ENCODE data around the gene PKD2L2.
A peak's percentile ranks its signal among the peaks of the same experiment; 100 is the strongest.

PKD2L2 gene

DNA sequence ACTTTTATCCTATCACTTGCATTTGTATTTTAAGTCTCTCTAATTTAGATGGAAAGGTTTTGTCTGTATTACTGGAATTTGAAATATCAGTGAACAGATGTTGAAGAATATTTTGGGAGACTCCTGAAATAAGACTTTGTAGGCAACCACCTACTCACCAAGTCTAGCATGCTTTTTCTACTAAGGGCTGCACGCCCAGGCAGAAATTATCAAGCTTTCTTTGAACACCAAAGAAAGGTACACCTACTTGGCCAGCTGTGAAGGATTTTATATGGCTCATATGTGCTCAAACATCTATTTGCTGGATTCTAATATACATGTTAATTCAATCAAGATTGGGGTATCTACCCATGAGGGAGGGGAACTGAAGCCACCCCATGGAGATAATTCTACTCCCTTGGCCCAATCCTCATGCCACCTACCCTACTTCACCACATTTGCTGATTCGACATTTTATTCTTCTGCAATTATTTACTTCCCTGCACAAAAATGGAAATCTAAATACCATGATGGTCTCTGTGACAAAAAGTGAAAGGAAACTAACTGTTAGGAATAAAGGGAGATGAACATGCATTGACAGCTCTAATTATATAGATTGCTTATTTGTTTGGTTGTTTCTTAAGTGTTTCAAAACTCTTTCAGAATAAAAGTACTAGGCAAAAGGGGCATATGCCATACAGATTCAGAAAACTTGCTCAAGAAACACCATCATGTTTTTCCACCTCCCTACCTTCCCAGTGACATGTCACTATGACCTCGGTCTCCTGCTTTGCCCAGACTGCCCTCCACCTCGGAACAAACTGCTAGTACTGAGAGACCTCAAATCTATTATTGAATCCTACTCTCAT, 22.5 kb upstream of the PKD2L2 start:
- TF ChIP-seq GATA1 (IDR thresholded peaks at IDR 0.05; ENCODE audit: low read depth, low read length) (no peak), POLR2A (IDR thresholded peaks at IDR 0.05; ENCODE audit: low read length) (no peak)
- DNase-seq, result no peak

DNA sequence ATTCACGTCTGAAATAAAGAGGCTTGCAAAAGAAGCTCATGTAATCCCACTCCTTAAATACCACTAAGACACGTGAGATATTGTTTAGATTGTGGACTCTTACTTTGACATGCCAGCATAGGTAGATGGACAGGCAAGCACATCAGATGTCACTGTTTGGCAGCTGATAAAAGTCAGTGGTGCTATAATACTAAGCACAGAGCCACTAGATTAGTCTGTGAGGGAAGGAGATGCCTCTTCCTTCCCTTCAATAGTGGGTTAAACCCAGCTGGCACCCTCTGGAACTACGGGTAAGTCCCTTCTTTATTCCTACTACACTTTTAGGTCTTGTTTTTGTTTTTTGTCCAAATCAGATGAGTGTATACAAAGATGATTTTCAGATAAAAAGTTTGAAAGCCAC, 21.6 kb upstream of the PKD2L2 start, which contains the start of gene MYOT:
Gene MYOT (plus strand): TSS at position 197 of the 400 bp plus-strand sequence. CDS start 2,792 bp downstream, outside the sequence.
- DNase-seq, result peak in 1 of 2 experiments; percentile 50
- TF ChIP-seq POLR2A (IDR thresholded peaks at IDR 0.05; ENCODE audit: low read length) (no peak), GATA1 (IDR thresholded peaks at IDR 0.05; ENCODE audit: low read depth, low read length) (no peak)

DNA sequence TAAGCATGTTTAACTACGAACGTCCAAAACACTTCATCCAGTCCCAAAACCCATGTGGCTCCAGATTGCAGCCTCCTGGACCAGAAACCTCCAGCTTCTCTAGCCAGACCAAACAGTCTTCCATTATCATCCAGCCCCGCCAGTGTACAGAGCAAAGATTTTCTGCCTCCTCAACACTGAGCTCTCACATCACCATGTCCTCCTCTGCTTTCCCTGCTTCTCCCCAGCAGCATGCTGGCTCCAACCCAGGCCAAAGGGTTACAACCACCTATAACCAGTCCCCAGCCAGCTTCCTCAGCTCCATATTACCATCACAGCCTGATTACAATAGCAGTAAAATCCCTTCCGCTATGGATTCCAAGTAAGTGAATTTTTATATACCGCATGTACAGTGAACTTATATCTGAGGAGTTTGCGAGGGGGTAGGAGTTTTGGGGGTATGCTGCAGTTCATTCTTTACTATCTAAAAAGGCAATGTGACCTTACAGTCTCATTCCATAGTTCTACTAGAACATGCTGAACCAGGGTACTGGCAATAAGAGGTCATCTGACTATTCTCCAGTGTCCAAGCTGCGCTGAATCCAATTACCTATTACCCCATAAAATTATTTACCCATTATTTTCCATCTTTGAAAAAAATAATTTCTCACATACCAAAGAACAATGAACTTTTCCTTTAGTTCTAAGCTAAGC, 18.5 kb upstream of the PKD2L2 start:
- TF ChIP-seq GATA1 (IDR thresholded peaks at IDR 0.05; ENCODE audit: low read depth, low read length) (no peak), POLR2A (IDR thresholded peaks at IDR 0.05; ENCODE audit: low read length) (no peak)
- no peak for DNase-seq

DNA sequence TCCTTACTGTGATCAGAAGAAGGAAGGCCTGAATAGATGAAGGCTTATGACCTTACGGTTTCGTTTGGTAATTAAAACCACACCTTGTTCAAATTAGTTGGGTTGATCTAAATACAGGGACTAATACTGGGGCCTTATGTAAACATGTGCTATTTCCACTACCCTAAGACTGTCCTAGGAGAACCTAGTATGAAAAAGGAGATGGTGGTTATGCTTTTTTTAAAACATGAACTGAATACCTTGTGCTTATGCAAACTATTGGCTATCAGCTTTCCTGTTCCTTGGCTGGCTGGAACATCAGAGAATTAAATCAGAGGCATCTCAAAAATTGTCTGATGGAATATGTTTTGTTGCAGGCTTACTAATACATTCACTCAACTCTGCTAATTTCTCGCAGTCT, 17.7 kb upstream of the PKD2L2 start:
- no peak for DNase-seq
- TF ChIP-seq POLR2A (IDR thresholded peaks at IDR 0.05; ENCODE audit: low read length) (no peak), GATA1 (IDR thresholded peaks at IDR 0.05; ENCODE audit: low read depth, low read length) (no peak)

DNA sequence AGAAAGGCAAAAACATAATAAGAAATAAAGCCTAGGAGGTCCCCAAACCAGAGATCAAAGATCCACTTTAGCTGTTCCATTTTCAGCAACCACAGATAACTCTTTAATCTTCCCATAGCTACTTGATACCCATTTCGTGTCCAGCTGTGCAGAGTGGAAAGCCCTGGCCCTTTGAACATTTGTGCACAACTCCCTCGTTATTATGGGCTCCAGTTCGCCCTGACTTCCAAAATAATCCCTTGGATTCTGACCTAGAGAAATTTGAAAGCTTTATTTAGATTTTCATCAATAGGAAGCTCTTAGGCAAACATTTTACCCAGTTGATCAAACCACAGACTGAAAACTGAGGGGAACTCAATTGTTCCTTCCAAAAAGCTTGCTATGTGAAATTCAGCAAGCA, 16.8 kb upstream of the PKD2L2 start:
- TF ChIP-seq GATA1 (IDR thresholded peaks at IDR 0.05; ENCODE audit: low read depth, low read length) (no peak), POLR2A (IDR thresholded peaks at IDR 0.05; ENCODE audit: low read length) (no peak)
- DNase-seq, result no peak

DNA sequence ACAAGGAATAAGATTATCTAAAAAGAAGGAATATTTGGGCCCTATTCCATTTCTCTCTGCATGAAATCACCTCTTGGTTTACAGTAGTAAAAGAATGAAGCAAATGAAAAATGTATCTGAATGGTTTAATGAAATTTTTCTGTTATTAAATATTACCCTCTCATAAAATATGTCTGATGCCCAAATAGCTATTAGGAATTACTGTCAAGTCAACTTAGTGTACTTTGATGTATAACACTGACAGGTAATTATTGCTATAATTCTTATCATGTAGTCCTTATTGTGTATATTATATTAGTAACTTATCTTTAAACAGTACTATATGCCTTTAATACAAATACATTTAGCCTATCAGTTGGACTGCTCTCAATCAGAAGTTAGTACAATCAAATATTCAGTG, 13.2 kb upstream of the PKD2L2 start:
- no peak for DNase-seq
- no peak for TF ChIP-seq POLR2A (IDR thresholded peaks at IDR 0.05; ENCODE audit: low read length)
- TF ChIP-seq GATA1 (IDR thresholded peaks at IDR 0.05; ENCODE audit: low read depth, low read length), result no peak

DNA sequence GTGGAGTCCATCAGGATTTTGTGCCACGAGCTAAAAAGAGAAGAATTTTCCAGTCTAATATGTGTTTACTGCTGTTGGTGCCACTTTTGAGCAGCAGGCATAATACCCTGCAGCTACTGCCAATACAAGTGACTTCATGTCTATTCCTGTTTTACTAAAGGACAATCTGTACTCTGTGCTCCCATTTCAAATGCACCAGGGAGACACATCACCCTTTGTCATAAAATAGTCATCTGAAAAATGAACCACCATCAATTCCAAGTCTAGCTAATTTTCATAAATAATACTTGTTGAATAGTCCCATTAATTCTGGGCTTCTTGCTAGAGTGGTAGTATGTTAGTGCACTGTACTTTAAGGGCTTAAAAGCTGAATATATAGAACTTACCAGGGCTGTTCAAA, 8.9 kb upstream of the PKD2L2 start:
- DNase-seq, result no peak
- TF ChIP-seq GATA1 (IDR thresholded peaks at IDR 0.05; ENCODE audit: low read depth, low read length), result no peak
- no peak for TF ChIP-seq POLR2A (IDR thresholded peaks at IDR 0.05; ENCODE audit: low read length)

DNA sequence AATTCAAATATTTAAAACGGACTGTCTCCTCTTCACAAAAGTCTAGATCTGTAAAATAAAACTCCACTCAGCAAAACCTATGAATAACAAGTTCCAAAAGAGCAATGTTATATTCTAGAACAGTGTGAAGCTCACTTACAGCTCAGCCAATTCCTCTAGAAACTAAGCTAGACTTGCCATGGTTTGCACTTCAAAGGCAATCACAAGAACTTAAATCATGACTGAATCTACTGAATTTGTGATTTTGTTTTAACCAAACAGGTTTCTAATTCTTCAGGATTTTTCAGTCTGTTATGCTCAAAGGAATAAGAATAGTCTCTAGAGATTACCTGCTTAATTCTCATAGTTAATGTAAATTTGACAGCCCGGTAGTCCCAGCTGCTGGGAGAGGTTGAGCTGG, 1.4 kb upstream of the PKD2L2 start:
- TF ChIP-seq POLR2A (IDR thresholded peaks at IDR 0.05; ENCODE audit: low read length), result no peak
- TF ChIP-seq GATA1 (IDR thresholded peaks at IDR 0.05; ENCODE audit: low read depth, low read length), result no peak
- no peak for DNase-seq

DNA sequence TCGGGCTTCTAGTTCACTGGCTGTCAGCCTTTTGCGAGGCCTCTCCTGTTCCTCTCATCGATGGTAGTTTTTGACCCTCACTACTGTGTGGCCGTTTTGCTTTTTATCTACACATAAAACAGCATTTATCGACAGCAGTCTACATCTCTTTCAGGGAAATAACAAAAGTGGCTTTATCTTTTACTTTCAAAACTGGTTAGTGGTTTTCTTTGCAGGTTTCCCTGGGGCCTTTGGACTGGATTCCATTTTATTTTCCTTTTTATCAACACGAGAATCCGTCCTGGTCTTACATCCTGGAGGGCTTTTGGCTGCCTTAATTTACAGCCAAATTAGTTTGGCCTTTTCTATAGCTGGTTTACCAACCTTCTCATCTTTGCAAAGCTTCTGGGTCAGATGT, 793 bp upstream of the PKD2L2 start:
- DNase-seq, result peak in 1 of 2 experiments; percentile 35

DNA sequence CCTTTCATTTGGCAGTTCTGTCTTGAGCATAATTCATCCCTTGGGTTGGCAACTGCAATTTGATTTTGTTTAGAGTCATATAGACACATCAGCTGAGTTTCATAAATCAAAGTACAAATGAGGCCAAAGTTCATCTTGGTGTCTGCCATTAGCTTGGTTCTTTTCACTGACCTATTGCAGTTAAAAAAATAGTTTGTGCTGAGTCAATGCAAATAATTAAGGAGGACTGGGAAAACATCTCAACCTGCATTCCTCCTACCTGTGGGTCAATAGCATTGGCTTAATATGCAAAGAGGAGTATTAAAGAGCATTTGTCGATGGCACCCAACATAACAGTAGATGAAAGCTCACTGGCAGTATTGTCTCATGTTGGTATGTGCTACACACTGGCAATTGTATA, 1.6 kb downstream of the PKD2L2 start:
- no peak for DNase-seq
- no peak for TF ChIP-seq POLR2A (IDR thresholded peaks at IDR 0.05; ENCODE audit: low read length)
- no peak for TF ChIP-seq GATA1 (IDR thresholded peaks at IDR 0.05; ENCODE audit: low read depth, low read length)

More for the DNA sequence above, 793 bp upstream of the PKD2L2 start:
- no peak for TF ChIP-seq GATA1 (IDR thresholded peaks at IDR 0.05; ENCODE audit: low read depth, low read length)
- no peak for TF ChIP-seq POLR2A (IDR thresholded peaks at IDR 0.05; ENCODE audit: low read length)

DNA sequence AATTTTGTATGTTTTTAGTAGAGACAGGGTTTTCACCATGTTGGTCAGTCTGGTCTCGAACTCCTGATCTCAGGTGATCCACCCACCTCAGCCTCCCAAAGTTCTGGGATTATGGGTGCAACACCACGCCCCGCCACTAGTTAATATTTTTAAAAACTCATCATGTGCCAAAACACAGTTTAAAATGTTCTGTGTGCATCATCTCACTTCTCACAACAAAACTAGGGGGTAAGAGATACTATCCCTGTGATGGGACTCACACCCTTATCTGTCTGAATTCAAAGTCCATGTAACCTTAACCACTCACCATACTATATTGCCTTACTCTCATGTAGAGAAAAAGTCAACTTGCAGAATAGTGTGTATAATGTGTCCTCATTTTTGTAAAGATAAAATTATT, 2.6 kb downstream of the PKD2L2 start:
- DNase-seq, result peak in 1 of 2 experiments; percentile 11
- TF ChIP-seq POLR2A (IDR thresholded peaks at IDR 0.05; ENCODE audit: low read length) (no peak), GATA1 (IDR thresholded peaks at IDR 0.05; ENCODE audit: low read depth, low read length) (no peak)

DNA sequence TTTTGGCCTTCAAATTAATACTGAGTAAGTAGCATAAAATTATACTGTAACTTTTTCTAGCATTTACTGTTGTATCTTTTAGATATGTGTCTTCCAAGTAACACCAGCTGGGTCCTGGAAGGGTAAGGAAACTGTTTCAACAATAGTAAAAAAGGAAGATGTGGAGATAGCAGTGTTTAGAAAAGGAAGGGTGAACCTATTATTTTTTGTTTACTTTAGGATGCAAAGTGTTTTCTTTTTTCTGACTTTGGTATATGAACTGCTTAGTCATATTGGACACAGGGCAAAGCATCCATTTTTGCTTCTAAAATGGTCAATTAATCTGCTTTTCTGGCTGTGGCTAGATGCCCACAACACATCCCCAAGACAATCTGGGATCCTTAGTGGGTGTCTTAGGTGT, 5.3 kb downstream of the PKD2L2 start:
- TF ChIP-seq GATA1 (IDR thresholded peaks at IDR 0.05; ENCODE audit: low read depth, low read length) (no peak), POLR2A (IDR thresholded peaks at IDR 0.05; ENCODE audit: low read length) (no peak)
- DNase-seq, result no peak

DNA sequence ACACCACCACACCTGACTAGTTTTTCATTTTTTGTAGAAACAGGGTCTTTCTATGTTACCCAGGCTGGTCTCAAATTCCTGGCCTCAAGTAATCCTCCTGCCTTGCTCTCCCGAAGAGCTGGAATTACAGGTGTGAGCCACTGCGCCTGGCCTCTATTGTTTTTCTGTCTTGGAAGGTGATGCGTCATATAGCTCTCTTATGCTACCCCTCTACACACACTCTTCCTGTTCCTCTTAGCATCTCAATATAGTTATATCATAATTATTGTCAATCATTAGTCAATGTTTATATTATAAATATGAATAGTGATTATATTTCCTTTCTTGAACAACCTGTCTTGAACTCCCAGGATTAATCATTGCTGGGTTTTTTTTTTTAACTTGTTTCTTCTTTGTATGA, 7.3 kb downstream of the PKD2L2 start:
- TF ChIP-seq GATA1 (IDR thresholded peaks at IDR 0.05; ENCODE audit: low read depth, low read length) (no peak), POLR2A (IDR thresholded peaks at IDR 0.05; ENCODE audit: low read length) (no peak)
- DNase-seq, result no peak

DNA sequence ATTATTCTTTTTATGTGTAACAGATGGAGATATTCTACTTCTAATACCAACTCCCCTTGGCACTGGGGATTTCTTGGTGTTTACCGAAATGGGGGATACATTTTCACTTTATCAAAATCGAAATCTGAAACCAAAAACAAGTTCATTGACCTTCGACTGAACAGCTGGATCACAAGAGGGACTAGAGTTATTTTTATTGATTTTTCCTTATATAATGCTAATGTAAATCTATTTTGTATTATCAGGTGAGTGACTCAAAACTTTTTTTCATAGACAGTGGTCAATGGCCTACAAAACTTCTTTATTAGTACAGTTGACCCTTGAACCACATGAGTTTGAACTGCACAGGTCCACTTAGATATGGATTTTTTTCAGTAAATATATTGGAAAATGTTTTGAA, 10.2 kb downstream of the PKD2L2 start:
- no peak for TF ChIP-seq POLR2A (IDR thresholded peaks at IDR 0.05; ENCODE audit: low read length)
- TF ChIP-seq GATA1 (IDR thresholded peaks at IDR 0.05; ENCODE audit: low read depth, low read length), result no peak
- no peak for DNase-seq
